T follicular helper cell (primary cell): Measurements from ENCODE around the gene UBTF.
A peak's percentile ranks its signal among the peaks of the same experiment; 100 is the strongest.

Source experiments
- DNase-seq: peaks from one replicate; pipeline ENCODE4 v3.0.0-alpha.2; 2020; ENCODE audit warnings: low read depth
- total RNA-seq, 2 experiments: gene quantifications; one replicate each; lab custom pipeline; 2026; lab: John Stamatoyannopoulos, UW

The UBTF gene, protein sequence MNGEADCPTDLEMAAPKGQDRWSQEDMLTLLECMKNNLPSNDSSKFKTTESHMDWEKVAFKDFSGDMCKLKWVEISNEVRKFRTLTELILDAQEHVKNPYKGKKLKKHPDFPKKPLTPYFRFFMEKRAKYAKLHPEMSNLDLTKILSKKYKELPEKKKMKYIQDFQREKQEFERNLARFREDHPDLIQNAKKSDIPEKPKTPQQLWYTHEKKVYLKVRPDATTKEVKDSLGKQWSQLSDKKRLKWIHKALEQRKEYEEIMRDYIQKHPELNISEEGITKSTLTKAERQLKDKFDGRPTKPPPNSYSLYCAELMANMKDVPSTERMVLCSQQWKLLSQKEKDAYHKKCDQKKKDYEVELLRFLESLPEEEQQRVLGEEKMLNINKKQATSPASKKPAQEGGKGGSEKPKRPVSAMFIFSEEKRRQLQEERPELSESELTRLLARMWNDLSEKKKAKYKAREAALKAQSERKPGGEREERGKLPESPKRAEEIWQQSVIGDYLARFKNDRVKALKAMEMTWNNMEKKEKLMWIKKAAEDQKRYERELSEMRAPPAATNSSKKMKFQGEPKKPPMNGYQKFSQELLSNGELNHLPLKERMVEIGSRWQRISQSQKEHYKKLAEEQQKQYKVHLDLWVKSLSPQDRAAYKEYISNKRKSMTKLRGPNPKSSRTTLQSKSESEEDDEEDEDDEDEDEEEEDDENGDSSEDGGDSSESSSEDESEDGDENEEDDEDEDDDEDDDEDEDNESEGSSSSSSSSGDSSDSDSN
- total RNA-seq = 187 to 280 reads per million in 2 experiments

DNA sequence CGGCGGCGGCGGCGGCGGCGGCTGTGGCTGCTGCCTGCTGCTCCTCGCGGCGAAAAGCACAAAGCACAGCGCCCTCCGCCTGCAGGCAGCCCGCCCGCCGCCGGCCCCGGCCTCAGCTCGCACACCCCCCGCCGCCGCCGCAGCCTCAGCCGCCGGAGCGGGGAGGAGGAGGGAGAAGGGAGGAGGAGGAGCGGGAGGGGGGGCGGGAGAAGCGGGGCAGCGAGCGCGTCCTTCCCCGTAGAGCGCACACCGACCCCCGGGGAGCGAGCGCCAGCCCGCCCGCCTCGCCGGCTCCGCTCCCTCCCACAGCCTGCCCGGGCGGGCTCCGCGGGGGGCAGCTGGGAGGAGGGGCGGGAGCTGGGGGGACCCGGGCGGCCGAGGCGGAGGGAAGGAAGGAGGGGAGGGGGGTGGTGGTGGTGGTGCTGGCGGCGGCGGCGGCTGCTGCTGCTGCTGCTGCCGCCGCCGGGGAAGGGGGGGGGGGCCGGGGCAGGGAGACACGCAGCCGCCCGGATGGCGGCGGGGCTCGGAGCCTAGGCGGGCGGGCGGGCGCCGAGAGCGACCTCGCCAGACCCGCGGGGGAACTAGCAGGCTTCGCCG, at the start of gene UBTF:
Gene UBTF, minus strand, starts transcription at position 60 of the 597 bp plus-strand sequence. CDS start 1,446 bp downstream, outside the sequence.
- DNase-seq = peak; percentile 65

DNA sequence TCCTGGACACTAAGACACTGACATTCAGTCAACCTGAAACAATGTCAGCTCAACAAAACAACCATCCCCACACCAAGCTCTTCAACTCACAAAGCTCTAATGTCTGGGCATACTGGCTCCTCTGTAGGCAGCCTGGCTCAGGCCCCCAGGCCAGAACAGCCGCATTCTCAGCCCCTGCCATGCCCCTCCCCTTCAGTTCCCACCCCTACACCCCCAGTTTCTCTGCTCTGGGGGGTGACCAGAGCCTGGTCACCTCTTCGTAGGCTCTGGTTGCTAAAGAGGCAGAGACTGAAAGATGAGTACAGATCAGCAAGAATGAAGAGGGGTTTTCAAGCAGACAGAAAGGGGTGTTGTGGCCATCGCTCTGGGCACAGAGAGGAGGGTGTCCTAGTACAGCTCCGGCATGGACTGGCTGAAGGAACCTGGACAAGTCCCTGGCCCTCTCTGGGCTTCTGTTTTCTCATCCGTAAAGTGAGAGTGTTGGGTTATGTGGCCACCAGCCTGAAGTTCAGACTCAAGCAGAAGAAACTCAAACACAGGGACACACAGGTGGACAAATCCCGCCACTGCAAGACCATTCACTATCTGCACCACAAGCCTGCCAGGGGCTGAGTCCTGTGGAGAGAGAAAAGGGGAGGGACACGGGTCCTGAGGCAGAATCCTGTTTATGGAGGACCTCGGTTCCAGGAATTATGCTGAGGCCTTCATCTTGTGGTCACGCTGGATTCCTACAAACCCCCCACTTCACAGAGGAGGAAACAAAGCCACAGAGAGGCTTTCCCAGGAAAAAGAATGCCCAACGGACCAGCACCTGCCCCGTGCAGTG, 49.4 kb upstream of the UBTF start:
- no peak for DNase-seq

DNA sequence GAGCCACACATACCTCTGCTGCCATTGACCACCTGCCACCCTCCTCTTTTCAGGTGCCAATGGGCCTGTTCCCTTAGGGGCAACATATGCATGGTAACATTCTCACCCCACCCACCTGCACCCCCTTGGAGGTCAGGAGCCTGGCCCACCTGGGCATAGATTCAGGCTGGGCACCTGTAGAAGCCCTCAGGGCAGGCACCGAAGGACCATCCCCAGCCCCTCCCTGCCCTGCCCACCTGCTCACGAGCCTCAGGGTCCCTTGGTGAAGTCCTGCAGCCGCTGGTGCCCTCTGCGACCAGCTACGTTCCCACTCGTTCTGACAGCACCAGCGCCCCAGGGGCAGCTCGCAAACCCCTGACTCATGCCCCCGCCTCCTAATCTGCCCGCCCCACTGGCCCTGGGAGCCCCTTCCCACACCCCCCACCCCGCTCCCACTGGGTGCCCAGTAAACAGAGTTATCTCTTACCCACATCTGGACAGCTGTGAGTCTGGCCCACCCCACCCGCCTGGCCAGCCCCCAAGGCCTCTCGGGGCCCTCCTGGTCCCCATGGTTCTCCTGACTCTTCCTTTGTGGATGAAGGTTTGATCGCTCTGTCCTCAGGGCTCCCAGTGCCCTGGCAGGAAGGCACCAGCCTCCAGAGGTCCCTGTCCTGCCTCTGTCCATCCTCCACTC, 48.5 kb upstream of the UBTF start, which contains the start of gene SLC4A1:
Gene SLC4A1, minus strand, starts transcription at position 318 of the 673 bp plus-strand sequence. CDS start 5,269 bp downstream, outside the sequence.
- DNase-seq = no peak

DNA sequence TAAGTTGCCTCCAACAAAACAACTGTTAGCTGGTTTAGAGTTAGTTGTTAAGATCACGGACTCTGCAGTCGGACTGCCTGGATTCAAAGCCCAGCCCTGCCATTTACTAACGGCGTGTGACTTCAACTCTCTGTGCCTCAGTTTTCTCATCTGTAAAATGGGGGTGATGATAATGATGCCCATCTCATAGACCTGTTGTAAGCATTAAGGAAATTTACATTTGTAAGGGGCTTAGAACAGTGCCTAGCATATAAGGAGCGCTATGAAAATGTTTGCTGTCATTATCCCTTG, 47.6 kb upstream of the UBTF start:
- no peak for DNase-seq

DNA sequence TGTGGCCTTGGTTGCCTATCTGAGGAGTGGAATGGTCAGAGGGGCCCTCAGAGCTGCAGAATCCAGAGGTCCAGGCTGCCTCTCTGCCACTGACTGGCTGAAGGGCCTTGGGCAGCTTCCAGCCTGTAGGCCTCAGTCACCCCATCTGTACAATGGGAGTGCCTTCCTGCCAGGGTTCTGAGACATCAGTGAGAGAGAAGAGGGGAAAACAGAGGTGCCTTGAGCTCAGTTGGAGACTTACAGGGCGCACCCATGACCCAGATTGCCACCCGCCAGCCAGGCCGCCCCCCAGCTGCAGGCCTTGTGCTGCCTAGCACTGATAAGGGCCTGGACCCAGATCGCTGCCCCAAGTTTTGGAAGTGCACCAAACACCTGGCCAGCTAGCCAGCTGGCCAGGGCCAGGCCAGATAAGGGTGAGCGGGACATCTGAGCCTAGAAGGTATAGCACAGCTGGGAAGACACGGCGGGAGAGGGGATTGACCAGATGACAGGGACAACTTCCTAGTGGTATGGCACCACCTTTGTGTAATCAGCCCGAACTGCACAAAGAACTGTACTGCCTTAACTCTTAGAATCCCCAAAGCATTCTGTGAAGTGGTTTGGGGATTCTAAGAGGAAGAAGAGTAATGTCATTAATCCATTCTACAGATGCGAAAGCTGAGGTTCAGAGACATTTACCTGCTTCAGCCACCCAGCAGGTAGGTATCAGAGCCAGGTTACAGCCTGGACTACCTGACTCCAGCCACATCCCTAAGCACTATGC, 47.1 kb upstream of the UBTF start:
- DNase-seq = no peak

DNA sequence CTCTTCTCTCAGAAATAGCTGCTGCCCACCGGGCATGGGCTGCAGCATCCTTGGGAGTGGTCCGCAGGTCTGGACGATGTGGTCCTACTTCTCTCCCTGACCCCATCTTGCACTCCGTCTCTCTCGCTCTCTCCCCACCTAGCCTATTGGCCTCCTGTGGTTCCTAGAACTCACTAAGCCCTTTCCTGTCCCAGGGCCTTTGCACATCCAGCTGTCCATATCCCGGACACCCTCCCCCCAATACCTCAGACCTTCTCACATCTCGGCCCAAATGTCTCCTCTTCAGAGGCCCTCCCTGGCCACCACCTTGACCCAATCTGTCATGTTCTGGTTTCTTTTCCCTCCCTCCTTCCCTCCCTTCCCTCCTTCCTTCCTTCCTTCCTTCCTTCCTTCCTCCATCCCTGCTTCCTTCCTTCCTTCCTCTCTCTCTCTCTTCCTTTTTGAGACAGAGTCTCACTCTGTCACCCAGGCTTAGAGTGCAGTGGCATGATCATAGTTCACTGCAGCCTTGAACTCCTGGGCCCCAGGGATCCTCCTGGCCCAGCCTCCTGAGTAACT, 43.9 kb upstream of the UBTF start:
- no peak for DNase-seq

DNA sequence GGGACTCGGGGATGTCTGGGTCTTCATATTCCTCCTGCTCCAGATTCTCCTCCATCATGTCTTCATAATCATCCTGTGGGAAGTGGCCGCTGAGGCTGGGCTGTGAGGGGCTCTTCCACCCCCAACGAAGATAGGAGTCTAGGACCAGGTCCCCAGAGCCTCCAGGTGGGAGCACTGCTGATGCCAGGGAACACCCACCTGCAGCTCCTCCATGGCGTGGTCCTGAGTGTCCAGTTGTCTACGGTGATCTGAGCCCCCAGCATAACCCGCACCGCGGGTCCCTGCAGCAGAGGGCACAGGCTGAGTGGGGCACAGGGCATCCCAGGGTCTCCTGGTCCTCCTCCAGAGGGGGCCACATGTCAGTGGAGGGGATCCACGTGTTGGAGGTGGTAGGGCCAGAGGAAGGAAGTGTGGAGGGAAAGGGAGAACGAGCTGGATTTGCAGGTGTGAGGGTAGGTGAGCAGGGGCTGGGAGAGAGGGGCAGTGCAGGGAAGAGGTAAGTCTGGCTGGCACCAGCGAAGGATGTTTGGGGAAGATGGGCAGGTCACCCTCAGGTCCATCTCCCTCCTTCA, 43.3 kb upstream of the UBTF start:
- DNase-seq = no peak

DNA sequence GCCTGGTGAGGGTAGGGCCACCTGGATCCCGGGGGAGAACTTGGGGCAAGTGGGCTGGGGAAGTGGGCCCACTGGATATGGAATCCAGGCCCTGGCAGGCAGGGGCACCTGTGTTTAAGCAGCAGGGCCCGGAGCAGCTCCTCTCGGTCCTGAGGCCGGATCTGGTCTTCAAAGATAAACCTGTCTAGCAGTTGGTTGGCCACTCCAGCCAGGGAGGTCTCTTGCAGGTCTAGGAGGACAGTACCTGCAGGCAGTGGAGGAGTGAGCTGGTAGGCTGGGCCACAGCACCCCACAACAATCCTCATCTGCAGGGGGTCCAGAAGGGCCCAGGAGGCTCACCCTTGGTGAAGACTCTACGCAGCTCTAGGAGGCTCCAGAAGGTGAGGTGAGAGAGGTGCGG, 40.8 kb upstream of the UBTF start:
- no peak for DNase-seq

DNA sequence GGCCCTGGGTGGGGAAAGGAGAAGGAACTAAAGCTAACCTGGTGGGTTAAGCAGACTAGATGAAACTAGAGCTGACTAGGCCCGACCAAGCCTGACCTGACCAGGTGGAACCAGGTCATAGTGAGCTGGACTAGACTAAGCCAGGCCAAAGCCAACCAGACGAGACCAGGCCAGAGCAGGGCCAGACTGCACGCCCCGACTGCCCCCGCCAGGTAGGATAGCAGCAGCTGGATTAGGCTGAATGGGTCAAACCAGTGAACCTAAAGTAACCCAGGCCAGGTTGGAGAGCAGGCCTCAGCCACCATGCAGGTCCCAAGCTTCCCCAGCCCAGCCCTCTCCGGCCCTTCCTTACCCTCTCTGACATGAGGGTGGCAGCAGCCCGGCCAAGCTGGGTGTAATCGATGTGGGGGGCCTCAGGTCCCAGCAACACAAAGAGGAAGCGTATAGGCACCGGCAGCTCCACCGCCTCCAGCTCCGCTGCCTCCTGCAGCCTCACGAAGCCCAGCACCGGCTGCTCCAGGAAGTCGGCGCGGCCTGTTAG, 39.4 kb upstream of the UBTF start:
- DNase-seq = no peak

DNA sequence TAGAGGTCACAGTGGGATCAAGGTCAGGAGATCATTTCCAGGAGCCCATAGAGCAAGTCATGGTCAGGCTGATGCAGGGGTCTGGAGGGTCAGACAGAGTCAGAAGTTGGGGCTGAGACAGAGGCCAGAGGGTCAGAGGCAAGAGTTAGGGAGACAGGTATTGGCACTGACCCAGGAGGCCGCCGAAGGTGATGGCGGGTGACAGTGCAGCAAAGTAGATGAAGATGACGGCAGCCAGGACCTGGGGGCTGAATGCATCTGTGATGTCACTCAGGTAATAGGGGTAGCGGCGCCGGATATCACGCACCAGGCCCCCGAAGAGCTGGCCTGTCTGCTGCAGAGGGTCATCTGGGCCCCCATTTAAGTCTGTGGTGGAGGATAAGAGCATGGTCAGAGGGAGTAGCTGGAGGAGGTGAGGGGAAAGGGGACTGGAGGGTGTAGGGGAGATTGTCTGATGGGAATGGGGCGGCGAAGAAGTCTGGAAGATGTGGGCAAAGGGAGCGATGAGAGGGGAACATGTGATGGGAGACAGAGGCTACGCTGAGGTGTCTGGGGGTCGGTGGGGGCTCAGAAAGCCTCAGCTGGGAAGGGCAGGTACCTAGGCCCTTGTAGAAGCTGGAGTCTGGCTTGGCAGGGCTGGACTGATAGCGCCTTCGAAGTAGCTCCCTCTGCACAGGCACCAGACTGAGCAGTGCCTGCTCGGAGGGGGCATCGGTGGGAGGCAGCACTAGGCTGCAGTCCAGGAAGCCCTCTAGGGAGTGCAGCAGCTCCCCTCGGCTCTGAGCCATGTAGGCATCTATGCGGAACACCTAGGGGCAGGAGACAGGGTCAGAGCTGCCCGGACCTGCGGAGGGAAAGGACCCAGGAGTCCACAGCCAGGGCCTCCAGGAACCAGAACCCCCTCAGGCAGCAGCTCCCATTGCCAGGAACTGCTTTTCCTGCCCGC, 38.6 kb upstream of the UBTF start:
- DNase-seq = no peak

DNA sequence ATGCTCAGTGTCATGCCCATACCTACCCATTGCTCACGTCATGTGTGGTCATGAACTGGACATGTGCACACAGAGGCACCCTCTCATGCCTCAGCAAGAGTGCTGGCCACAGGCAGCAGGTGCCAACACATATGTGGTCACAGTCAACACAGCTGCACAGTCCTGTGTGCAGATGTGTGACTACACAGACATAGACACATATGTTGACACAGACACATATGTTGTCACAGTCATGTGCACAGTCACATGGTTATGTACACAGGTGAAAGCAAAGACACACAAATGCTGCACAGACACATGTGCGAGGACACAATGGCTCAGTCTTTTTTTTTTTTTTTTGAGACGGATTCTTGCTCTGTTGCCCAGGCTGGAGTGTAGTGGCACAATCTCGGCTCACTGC, 37.2 kb upstream of the UBTF start:
- no peak for DNase-seq

DNA sequence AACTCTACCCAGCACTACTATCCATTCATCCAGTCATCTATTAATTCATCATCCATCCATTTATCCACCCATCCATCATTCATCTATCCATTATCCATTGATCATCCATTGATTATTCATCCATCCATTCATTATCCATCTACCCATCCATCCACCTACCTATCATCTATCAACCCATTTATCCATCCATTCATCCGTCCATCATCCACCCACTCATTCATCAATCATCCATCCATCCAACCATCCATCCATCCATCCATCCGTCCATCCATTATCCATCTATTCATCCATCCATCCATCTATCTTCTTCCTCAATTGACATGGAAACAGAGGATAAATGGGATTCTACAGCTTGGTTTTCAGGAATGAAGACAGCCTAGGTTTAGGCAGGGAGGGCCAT, 36.4 kb upstream of the UBTF start:
- DNase-seq = no peak

DNA sequence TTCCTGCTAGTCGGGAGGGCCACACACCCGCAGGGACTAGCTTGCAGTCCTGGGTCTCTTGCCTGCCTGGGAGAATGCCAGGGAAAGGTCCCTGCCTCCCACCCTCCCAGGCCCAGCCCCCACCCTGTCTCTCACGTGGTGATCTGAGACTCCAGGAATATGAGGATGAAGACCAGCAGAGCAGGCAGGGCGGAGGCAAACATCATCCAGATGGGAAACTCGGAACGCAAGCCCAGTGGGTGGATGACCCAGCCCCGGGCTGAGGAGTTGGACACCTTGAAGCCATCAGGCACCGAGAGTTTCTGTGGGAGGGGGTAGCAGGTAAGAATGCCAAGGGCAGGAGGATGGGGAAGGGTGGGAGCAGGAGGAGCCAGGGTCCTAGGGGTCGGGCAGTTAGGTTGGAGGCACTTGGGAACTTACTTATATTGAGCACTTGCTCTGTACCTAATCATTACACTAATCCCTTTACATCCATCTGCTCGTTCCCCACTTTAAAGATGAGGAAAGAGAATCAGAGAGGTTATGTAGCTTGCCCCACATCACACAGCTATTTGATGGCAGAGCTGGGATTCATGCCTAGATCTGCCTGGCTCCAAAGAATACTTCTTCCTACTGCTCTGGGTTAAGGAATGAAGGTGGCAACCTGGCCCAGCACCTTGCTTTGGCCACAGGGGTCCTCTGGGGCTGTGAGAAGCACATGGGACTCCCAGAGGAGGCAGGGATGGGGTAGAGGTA, 35.1 kb upstream of the UBTF start:
- DNase-seq = no peak

DNA sequence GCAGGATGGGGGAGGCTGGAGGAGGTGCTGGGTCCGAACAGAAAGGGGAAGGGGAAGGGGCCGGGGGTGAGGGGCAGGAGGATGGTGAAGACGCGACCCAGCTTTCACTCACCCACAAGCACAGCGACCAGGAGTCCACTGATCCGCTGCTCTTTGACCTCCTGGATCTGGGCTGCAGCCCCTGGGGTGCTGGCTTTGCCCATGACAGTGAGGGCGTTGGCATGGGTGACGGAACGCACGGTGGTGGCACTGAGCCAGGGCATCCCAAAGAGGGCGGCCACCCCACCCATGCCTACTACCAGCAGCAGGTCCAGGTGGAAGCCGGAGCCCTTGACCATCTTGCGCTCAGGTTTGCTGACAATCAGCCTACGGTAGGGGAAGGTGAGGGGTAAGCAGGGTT, 33.5 kb upstream of the UBTF start:
- DNase-seq = no peak

DNA sequence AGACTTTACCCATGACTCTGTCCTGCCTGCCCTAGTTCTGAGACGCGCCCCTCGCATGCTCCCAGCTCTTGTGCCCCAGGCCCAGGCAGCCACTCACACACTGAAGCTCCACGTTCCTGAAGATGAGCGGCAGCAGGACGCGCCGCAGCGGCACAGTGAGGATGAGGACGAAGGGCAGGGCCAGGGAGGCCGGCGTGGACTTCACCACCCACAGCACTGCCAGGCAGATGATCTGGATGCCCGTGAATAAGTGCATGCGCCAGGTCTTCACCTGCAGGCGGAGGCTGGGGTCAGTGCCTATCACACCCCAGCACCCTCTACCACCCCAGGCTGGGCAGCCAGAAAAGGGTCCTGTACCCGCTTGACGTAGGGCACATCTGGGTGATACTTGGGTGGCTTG, 31.6 kb upstream of the UBTF start:
- no peak for DNase-seq

DNA sequence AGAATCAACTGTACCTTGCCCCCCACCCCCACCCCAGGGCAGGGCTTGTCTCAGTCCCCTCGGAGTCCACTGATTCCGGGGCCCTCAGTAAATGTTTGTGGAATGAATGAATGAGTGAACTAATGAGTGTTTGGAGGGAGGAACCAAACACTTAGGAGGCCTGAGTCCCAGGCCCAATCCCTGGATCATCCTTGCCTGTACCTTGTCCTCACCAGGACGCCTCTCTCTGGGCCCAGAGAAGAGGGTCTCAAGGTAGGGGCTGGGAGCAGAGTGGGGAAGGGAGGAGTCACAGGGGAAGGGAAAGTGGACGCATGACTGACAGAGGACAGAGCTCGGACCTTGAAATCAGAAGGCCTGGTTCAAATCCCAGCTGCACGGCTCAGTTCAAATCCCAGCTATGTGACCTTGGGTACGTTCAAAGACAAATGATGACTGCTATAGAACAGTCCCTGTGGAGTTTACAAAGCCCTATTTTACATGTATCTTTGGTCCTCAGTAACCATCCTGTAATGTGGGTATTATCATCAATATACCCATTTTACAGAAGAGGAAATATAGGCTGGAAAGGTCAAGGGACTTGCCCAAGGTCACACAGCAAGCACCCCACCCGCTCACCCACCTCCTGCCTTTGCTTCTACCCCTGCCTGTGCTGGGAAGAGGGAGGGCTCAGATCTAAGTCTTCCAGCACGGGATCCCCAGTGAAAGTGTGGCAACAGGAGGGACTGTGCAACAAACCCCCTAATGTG, 30.2 kb upstream of the UBTF start:
- DNase-seq = no peak
